Skeletal muscle tissue (tissue), 4 donors: ENCODE data around the gene SPINDOC. TPM values are rescaled to one million over a fixed set of nuclear protein-coding genes. Genes with fewer than 3 reads are reported as not detected.
"Not testable (repeated sequence)": the region's sequence is repeated elsewhere in the genome, so short reads cannot be mapped to it uniquely, and the experiment has no call there.

Source experiments
- H3K27ac ChIP-seq: one replicate; pipeline ENCODE4 v1.7.0; 2013; ENCODE audit warnings: mild to moderate bottlenecking, low read depth, low read length, inconsistent platforms
- H3K27me3 ChIP-seq, 3 donors: one replicate each; pipeline ENCODE4 v1.7.0; 2013; ENCODE audit warnings: low read length in 3 of 3; ENCODE audit not compliant: control insufficient read depth in 3 of 3, insufficient read depth in 3 of 3
- H3K36me3 ChIP-seq, 3 donors: one replicate each; pipeline ENCODE4 v1.7.0; 2013; ENCODE audit warnings: low read length in 3 of 3; ENCODE audit not compliant: control insufficient read depth in 3 of 3, insufficient read depth in 3 of 3
- H3K4me1 ChIP-seq, 3 donors: one replicate each; pipeline ENCODE4 v1.7.0; 2013; ENCODE audit warnings: low read length in 3 of 3, mild to moderate bottlenecking in 3 of 3; ENCODE audit not compliant: control insufficient read depth in 3 of 3, insufficient read depth in 3 of 3
- H3K4me3 ChIP-seq, 3 donors: one replicate each; pipeline ENCODE4 v1.7.0; 2013; ENCODE audit warnings: low read length in 3 of 3
- H3K9ac ChIP-seq, 3 donors: one replicate each; pipeline ENCODE4 v1.7.0; 2013; ENCODE audit warnings: low read length in 3 of 3, mild to moderate bottlenecking in 3 of 3, moderate library complexity in 2 of 3, low read depth in 1 of 3
- H3K9me3 ChIP-seq, 3 donors: one replicate each; pipeline ENCODE4 v1.7.0; 2013; ENCODE audit warnings: low read length in 3 of 3; ENCODE audit not compliant: control insufficient read depth in 3 of 3
- total RNA-seq: library from RNA; depleted of rRNA; stranded (reverse); fragments of >200 nt; gene quantifications from one replicate; pipeline ENCODE4 v1.2.3, GENCODE V29; 2014
- donor health status: Osteomylitis.

The SPINDOC gene
- total RNA-seq, 1 donor from 2014 or later, result 6.8 TPM

DNA sequence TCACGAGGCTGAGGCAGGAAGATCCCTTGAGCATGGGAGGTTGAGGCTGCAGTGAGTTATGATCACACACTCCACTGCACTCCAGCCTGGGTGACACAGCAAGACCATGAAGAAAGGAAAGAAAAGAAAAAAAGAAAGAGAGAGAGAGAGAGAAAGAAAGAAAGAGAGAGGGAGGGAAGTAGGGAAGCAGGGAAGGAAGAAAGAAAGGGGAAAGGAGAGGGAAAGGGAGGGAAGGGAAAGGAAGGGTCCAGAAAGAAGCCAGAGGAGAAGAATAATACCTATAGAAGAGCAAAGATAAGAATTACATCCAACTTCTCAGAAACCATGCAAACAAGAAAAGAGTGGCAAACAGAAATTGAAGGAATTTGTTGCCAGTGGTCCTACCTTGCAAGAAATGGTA lies 27.4 kb upstream of the SPINDOC start:
- H3K4me3 ChIP-seq, result no peak overlapping the region
- H3K9me3 ChIP-seq, result no peaks in the 10 kb centered on the region
- H3K4me1 ChIP-seq, result no peaks in the 10 kb centered on the region
- no peaks in the 10 kb centered on the region for H3K27me3 ChIP-seq
- no peak overlapping the region for H3K27ac ChIP-seq
- no peak overlapping the region for H3K9ac ChIP-seq
- H3K36me3 ChIP-seq, result no peaks in the 10 kb centered on the region

DNA sequence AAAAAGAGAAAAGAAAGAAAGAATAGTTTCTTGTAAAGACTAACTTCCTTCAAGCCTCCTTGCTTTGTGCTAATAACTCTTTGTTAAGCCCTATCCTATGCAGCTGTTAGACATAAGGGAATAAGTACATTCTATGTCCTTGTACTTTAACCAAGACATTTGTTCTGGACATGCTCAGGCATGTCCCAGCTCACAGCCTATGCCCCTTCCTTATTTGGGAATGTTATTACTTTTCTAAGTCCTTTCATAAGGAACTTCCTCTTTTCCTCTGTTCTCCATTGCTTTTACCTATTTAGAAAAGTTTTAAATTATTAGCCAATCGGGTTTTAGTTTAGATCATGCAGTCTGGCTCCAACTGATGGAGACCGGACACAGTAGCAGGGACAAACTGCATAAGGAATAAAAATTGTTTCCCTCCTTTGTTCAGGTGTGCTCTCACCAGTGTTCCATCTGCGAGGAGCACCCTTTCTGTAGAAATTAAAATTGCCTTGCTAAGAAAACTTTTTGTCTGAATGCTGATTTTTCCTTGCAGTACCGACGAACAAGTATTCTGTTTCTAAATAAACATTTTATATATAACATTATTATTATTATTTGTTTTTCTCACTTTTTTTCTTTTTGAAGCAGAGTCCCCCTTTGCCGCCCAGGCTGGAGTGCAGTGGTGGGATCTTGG lies 21.6 kb upstream of the SPINDOC start:
- Histone ChIP-seq H3K9ac (no peak overlapping the region), H3K4me3 (no peak overlapping the region), H3K27me3 (no peaks in the 10 kb centered on the region), H3K9me3 (no peaks in the 10 kb centered on the region), H3K36me3 (no peaks in the 10 kb centered on the region), H3K27ac (no peak overlapping the region), H3K4me1 (no peaks in the 10 kb centered on the region)

DNA sequence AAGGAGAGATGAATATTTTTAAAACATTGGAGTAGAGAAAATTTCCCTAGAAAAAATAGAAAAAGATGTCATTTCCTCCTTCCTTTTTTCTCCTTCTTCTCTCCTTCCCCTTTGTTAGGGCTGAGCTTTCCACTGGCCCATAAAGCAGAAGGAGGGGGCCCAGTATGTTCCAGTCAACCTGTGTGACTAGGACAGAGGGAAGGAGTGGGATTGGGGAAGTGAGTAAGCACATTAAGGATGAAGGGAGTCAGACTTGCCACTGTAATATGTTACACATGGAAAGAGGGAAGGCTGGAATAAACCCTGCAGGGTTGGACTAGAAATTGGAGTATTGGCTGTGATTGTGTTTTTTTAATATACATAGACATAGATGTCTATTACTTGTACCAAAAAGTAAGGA lies 20.1 kb upstream of the SPINDOC start:
- peaks cover 0 to 4% (median 0%) of the 10 kb centered on the region in 3 donors for H3K27me3 ChIP-seq
- H3K36me3 ChIP-seq, result no peaks in the 10 kb centered on the region
- H3K27ac ChIP-seq, result no peak overlapping the region
- no peak overlapping the region for H3K9ac ChIP-seq
- H3K9me3 ChIP-seq, result no peaks in the 10 kb centered on the region
- no peak overlapping the region for H3K4me3 ChIP-seq
- no peaks in the 10 kb centered on the region for H3K4me1 ChIP-seq

DNA sequence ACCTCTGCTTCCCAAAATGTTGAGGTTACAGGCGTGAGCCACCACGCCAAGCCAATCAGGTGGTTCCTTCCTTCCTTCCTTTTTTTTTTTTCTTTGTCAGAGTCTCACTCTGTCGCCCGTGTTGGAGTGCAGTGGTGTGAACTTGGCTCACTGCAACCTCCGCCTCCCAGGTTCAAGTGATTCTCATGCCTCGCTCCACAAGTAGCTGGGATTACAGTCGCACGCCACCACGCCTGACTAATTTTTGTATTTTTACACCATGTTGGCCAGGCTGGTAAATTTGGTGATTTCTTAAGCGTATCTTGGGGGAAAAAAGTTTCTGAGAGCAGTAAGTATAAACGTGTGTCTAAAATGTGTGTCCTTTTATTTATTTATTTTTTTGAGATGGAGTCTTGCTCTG lies 18.2 kb upstream of the SPINDOC start:
- H3K27ac ChIP-seq, result no peak overlapping the region
- H3K36me3 ChIP-seq, result no peaks in the 10 kb centered on the region
- H3K27me3 ChIP-seq, result peaks cover 0 to 4% (median 0%) of the 10 kb centered on the region in 3 donors
- no peaks in the 10 kb centered on the region for H3K9me3 ChIP-seq
- no peak overlapping the region for H3K4me3 ChIP-seq
- H3K4me1 ChIP-seq, result no peaks in the 10 kb centered on the region
- no peak overlapping the region for H3K9ac ChIP-seq

DNA sequence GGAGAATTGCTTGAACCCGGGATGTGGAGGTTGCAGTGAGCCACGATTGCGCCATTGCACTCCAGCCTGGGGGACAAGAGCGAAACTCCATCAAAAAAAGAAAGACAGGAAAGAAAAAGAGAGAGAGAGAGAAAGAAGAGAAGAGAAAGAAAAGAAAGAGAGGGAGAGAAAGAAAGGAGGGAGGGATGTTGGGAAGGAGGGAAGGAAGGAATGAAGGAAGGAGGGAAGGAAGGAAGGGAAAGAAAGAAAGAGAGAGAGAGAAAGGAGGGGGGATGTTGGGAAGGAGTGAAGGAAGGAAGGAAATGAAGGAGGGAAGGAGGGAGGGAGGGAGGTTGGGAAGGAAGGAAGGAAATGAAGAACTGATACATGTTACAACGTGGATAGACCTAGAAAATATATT lies 12.3 kb upstream of the SPINDOC start:
- no peaks in the 10 kb centered on the region for H3K36me3 ChIP-seq

DNA sequence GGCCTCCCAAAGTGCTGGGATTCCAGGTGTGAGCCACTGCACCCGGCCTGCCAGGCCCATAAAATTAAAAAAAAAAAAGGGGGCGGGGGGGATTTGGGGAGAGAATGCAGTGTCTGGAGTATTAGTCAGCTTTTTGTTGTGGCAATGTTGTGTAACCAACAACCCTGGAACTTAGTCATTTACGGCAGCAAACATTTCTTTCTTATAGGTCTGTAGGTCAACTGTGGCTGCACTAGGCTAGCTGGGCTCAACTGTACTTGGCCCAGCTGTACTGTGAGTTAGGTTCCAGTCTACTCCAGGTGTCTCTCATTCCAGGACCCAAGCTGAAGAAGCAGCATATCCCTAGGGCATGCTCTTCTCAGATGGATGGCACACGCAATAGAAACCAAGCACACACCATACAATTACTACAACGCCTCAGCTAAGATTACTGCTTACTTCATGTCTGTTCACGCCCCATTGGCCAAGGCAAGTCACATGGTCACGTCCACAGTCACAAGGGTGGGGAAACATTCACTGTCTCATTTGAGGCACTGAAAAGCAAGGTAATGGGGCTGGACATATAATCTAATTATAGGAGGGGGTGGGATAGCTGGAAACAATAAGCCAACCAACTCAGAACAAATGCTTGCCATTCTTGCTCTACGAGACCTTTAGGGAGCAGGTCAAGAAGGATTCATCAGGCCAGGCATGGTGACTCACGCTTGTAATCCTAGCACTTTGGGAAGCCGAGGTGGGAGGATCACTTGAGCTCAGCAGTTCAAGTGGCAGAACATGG lies 10.4 kb upstream of the SPINDOC start:
- Histone ChIP-seq H3K9ac (no peak overlapping the region), H3K9me3 (no peaks in the 10 kb centered on the region), H3K4me3 (no peak overlapping the region), H3K4me1 (no peaks in the 10 kb centered on the region), H3K27ac (no peak overlapping the region), H3K36me3 (no peaks in the 10 kb centered on the region), H3K27me3 (no peaks in the 10 kb centered on the region)

More for the DNA sequence above, 12.3 kb upstream of the SPINDOC start:
- Histone ChIP-seq H3K9ac (no peak overlapping the region), H3K27ac (no peak overlapping the region), H3K27me3 (peaks cover 0 to 4% (median 0%) of the 10 kb centered on the region in 3 donors), H3K4me1 (no peaks in the 10 kb centered on the region), H3K9me3 (no peaks in the 10 kb centered on the region), H3K4me3 (no peak overlapping the region)

DNA sequence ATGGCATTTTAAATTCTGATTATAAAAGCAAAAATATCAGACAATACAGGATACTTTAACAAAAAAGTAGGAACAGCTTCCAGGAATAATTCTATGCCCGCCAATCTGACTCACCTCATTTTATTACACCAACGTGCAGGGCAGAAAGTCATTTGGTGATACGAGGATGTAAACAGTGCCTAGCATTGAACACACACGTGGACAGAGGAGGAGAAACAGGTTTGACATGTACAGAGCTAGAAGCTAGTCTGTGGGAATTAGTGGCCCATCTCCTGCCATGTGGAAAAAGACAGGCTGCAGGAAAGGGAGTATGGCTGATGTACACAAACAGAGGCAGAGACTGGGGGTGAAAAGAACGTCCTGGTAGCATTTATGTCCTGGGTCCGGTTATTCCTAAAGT lies 9.0 kb upstream of the SPINDOC start:
- Histone ChIP-seq H3K36me3 (no peaks in the 10 kb centered on the region), H3K27me3 (no peaks in the 10 kb centered on the region), H3K9ac (no peak overlapping the region), H3K4me3 (no peak overlapping the region), H3K4me1 (no peaks in the 10 kb centered on the region), H3K9me3 (no peaks in the 10 kb centered on the region), H3K27ac (no peak overlapping the region)

DNA sequence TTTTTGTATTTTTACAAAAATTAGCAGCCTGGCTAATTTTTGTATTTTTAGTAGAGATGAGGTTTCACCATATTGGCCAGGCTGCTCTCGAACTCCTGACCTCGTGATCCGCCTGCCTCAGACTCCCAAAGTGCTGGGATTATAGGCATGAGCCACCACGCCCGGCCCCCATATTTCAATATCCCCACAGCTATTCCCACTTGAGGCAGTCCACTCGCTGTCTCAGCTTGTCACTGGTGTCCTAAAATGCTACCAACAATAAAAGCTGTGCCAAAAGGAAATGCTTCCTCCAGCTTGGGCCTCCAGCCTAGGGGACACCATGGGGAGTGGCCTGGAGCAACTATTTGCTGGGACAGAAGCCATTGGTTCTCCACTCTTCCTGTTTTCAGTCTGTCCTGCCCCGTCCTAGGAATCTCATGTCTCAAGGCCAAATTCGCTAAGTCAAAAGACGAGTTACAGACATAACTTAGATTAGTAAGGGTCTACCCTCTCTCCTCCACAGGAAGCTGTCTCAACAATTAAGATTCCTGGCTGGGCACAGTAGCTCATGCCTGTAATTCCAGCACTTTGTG lies 7.3 kb upstream of the SPINDOC start:
- Histone ChIP-seq H3K4me3 (no peak overlapping the region), H3K27me3 (no peaks in the 10 kb centered on the region), H3K36me3 (no peaks in the 10 kb centered on the region), H3K9ac (no peak overlapping the region), H3K4me1 (no peaks in the 10 kb centered on the region), H3K9me3 (no peaks in the 10 kb centered on the region), H3K27ac (no peak overlapping the region)

DNA sequence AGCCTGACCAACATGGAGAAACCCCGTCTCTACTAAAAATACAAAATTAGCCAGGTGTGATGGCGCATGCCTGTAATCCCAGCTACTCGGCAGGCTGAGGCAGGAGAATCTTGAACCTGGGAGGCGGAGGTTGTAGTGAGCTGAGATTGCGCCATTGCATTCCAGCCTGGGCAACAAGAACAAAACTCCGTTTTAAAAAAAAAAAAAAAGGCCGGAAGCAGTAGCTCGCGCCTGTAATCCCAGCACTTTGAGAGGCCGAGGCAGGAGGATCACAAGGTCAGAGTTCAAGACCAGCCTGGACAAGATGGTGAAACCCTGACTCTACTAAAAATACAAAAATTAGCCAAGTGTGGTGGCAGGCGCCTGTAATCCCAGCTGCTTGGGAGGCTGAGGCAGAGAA lies 2.9 kb upstream of the SPINDOC start:
- not testable (repeated sequence) for H3K4me3 ChIP-seq, H3K9ac ChIP-seq, H3K36me3 ChIP-seq, H3K9me3 ChIP-seq, H3K27ac ChIP-seq, H3K27me3 ChIP-seq
- peaks cover 11 to 17% (median 17%) of the 10 kb centered on the region in 3 donors for H3K4me1 ChIP-seq

DNA sequence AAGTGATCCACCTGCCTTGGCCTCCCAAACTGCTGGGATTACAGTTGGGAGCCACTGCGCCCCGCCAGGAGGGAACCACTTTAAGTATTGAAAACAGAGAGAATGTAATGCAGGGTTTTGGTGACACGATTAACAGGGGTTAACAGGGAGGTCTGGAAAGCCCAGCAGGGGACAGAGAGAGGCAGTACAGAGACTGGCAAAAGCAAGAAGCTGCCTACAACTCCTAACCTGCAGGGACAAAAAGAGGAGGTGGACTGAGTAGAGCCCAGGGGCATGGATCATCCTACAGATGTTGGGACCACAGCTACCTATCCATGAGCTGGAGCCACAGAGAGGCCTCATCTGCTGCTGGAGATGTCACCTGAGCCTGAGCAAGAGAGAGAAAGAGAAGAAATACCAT lies 1.7 kb upstream of the SPINDOC start:
- H3K27me3 ChIP-seq, result no peaks in the 10 kb centered on the region
- H3K4me3 ChIP-seq, result no peak overlapping the region
- H3K4me1 ChIP-seq, result peaks cover 11 to 17% (median 17%) of the 10 kb centered on the region in 3 donors
- peaks cover 0 to 2% (median 1%) of the 10 kb centered on the region in 3 donors for H3K36me3 ChIP-seq
- H3K9me3 ChIP-seq, result no peaks in the 10 kb centered on the region
- no peak overlapping the region for H3K27ac ChIP-seq
- H3K9ac ChIP-seq, result no peak overlapping the region
